ENCODE measurements around the gene CSF1.

DNA sequence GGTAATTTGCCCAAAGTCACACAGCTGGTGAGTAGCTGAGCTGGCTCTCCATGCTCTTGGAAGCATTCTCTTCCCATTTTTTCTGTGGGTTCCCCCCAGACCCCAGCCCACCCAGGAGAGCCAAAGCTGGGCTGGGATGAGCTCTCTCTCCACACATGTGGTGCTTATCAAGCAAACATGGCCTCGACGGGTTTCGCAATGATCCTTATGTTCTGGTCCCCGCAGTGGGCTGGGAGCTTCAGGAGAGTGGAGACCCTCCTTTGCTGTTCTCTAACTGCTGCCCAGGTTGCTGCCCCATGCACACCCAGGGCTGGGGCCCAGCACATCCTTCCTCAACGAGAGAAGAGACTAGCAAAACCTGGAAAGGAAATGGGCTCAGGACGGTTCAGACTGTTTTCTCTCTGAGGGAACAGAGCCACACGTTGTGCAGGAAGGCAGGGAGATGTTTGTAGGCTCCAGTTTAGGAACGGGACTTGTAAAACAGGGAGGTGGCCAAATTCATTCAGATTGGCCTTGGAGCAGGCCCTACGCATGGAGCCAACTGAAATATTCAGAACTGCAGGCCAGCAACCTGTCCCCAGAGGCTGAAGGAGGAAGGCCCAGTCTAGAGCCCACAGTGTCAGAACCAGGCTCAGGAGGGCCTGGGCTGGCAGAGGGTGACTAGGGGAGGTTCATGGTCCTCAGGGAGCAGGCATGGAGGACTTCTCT lies 27.2 kb upstream of the CSF1 start:
- TF ChIP-seq POLR2A (IDR thresholded peaks at IDR 0.05) = no peak
- TF ChIP-seq CTCF (IDR thresholded peaks at IDR 0.05) = no peak
